Stimulated activated CD8-positive, alpha-beta memory T cell treated with anti-CD3 and anti-CD28 coated beads, Interleukin-7, amount 100 ng/mL, for 4 hours (primary cell): Measurements from ENCODE around the gene NFIC.
"Not testable (repeated sequence)": the region's sequence is repeated elsewhere in the genome, so short reads cannot be mapped to it uniquely, and the experiment has no call there.

Experiments
- DNase-seq, 2 donors: peaks; one replicate each; pipeline ENCODE4 v3.0.0-alpha.2; 2020; ENCODE audit warnings: low read depth in 2 of 2

The NFIC gene

DNA sequence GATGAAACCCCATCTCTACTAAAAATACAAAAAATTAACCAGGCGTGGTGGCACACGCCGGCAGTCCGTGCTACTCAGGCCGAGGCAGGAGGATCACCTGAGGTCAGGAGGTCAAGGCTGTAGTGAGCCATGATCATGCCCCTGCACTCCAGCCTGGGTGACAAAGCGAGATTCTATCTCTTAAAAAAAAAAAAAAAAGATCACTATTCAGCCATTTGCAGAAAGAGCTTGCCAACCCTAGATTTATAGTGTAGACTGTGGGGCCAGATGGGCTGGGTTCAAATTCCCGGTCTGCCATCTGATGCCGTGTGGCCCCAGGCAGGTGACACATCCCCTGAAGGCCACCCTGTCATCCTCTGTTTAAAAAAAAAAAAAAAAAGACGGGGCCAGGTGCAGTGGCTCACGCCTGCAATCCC, 85.1 kb downstream of the NFIC start:
- no peak for DNase-seq

- DNase-seq: no peak
Measured at GRCh38 chr19:3452171-3452941, 86.0 kb downstream of the NFIC start.

DNA sequence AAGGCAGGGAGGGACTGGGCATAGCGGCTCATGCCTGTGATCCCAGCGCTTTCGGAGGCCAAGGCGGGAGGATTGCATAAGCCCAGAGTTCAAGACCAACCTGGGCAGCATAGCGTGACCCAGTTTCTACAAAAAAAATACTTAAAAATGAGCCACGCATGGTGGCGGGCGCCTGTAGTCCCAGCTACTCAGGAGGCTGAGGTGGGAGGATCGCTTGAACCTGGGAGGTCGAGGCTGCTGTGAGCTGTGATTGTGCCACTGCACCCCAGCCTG, 86.5 kb downstream of the NFIC start:
- not testable (repeated sequence) for DNase-seq

GRCh38 chr19:3453840-3454239, 87.5 kb downstream of the NFIC start:
- DNase-seq: no peak

GRCh38 chr19:3454656-3455392, 88.4 kb downstream of the NFIC start:
- DNase-seq: no peak

GRCh38 chr19:3455393-3455955, 89.1 kb downstream of the NFIC start:
- no peak for DNase-seq

DNA sequence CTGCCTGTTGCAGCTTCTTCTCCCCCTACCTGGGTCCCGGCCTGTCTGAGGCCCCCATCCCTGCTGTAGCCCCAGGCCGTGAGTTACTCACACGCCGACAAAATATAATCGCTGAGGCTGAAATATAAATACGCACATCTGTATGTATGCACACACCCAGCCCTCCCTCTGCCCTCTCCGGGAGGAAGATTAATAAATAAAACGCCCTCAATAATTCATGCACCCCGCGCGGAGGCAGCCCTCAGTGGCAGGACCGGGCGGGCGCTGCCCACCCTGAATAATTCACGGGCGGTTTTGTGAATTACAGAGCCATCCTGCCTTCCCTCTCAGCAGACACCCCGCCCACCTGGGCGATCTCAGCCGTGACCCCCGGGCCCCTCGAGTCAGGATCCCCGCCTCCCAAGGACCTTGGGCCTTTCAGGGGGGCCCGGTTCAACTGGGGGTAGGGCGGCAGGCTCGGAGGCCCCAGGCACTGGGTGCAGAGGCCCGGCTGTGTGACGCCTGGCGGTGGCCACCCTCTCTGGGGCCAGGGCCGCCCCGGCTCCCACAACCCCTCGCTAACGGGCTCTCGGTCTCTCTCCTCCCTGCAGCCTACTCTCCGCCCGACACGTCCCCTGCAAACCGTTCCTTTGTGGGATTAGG, 89.7 kb downstream of the NFIC start:
- DNase-seq: no peak

DNA sequence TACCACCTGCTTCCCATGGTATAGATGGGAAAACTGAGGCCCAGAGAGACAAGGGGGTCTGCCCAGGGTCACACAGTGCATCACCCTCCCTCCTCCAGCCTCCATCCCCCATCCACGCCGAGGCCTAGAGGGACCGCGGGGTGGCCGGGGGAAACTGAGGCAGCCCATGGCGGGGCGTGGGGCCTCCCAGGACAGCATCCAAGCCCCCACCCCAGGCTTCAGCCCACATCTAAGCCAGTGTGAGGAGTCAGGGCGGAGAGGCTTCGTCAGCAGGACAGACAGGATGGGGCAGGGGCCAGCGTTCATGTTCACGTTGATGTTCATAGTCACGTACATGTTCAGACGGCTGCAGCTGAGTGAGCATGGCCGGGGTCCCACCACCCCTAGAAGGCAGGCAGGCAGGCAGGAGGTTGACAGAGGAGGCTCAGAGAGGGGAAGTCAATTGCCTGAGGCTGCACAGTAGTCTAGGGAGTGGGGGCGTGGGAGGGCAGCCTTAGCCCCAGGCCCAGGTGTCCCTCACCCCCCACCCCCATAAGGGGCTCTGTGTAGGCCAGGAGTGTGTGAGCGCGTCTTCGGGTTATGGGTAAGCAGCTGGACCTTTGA, 90.6 kb downstream of the NFIC start:
- DNase-seq: no peak

GRCh38 chr19:3457528-3458228, 91.3 kb downstream of the NFIC start:
- DNase-seq: no peak

- DNase-seq: no peak
Measured at GRCh38 chr19:3458229-3459088, 92.1 kb downstream of the NFIC start.

DNA sequence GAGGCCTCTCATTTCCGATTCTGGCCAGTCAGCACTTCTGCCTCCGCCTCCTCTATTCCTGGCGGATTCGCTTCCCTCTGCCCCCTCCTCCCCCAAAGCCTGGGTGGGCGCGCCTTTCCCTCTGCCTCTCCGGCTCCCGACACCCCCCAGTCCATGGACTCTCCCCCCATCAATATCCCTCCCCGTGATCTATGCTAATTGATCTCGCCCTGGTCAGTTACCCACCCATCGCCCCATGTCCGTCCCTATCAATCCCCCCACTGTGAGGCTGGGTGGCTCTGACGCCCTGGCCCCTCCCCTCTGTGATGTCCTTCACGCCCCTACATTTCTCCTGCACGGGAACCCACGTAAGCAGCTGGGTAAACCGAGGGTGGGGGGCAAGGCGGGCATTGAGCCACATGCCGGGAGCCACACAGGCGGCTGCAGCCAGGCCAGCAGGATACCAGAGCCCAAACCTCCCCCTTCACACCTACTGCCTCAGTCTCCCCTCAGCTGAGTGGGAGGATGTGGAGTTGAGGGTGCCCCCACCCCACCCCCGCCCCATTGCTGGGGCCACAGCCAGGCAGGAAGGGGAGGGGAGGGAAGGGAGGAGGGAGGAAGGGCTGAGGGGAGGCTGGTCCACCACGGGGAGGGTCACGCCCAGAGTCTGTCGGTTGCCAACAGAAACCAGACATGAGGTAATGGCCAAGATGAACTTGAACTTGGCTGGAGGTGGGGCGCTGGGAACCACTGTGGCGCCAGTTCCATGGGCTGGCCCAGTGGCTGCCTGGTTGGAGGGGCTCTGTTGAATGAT, 92.9 kb downstream of the NFIC start:
- DNase-seq: no peak

DNA sequence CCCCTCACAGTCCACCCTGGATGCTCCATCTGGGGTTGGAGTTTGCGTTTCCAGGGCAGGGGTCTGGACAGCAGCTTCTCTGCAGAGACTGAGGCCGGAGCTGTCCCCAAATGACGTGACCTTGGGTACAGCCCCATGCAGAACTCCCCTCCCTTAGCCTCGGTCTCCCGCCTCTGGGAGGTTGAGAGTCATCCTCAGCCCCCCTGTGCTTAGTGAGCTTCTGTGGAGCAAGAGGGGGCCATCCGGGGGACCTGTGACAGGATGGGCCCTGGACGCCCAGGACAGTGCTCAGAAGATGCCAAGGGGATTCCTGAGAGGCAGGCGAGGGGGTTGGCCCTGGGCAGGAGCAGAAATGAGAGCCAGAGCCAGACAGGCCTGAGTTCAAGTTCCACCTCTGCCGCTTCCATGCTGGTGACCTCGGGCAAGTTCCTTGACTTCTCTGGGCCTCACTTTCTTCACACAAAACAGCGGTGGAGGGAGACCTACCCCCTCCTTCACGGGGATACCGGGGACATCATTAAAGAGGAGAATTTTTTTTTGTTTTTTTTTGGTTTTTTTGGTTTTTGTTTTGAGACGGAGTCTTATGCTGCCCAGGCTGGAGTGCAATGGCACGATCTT, 93.7 kb downstream of the NFIC start:
- DNase-seq: no peak

- DNase-seq: no peak
Measured at GRCh38 chr19:3462991-3463713, 96.8 kb downstream of the NFIC start.

GRCh38 chr19:3463714-3464586, 97.6 kb downstream of the NFIC start:
- no peak for DNase-seq

DNA sequence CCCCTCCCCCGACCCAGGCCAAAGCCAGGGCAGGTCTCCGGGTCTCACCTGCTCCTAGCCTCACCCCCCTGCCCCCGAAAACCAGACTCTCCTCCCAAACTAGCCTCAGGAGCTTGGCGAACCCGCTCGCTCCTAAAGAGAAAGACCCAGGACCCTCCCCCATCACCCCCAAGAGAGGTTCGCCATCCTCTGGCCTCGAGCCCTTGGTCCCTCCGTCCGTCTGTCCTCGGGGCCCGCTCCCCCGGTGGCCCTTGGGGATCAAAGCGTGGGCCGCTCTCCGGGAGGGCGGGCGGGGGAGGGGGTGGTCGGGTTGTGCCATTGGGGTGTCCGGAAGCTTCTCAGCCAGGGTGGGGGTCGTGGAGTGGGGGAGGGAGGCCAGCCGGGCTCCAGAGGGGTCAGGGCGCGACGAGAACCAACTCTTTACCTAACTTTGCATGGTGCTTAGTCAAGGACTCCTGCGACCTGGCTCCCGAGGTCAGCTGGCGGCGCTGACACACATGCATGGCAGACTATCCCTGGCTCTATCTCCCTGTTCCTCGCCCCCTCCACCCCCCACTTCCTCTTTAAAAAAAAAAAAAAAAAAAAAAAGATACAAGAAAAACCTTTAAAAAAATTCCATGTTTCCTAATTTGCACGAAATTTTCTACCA, 98.3 kb downstream of the NFIC start:
- DNase-seq: no peak

DNA sequence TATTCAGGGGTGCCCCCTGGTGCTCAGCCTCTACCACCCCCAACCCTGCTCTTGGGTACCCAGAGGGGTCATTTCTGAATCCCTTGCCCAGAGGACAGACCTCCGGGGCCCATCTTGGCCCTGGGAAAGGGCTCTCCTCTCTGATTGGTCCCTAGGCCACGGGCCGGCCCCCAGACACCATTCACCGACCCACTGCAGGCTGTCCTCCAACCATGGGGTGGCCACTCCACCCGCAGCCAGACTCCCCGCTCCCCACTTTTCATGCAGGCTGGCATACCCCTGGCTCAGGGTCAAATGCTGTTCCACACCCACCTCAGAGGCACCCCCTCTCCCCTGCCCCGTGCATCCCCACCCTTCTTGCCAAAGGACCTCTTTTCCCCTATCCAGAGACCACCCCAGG, 99.2 kb downstream of the NFIC start:
- DNase-seq: no peak

DNA sequence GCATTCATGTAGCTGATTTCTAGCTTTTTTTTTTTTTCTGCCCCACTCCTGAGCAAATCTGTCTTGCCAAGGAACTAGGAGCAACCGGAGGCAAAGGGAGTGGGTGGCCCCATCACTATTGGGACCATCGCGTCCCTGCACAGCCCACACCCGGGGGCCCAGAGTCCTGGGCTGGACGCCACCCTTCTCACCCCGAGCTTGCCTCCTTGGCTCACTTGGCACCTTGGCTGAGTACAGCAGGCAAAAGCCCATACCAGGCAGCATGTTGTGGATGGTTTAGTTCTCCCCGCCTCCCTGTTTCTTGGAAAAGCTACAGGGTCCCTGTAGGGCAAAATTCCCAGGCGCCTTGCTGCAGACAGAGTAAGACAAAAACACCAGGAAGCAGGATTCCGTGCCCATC, 100.3 kb downstream of the NFIC start:
- DNase-seq: no peak
